Ishikawa (cell line): ENCODE results near the gene C3.

ENCODE experiments used
- CEBPB ChIP-seq: IDR thresholded peaks from 2 replicates; pipeline ENCODE4 v1.6.1; 2012
- CREB1 ChIP-seq: IDR thresholded peaks from 2 replicates; pipeline ENCODE4 v1.6.1; 2012; ENCODE audit warnings: low read depth
- EGR1 ChIP-seq: IDR thresholded peaks from 2 replicates; pipeline ENCODE4 v1.6.1; 2012
- EP300 ChIP-seq: IDR thresholded peaks from 2 replicates; pipeline ENCODE4 v1.6.1; 2012; ENCODE audit warnings: borderline replicate concordance
- FOXM1 ChIP-seq: IDR thresholded peaks from 2 replicates; pipeline ENCODE4 v1.6.1; 2012; ENCODE audit warnings: low read depth, borderline replicate concordance
- MAX ChIP-seq: IDR thresholded peaks from 2 replicates; pipeline ENCODE4 v1.6.1; 2012
- NFIC ChIP-seq: IDR thresholded peaks from 2 replicates; pipeline ENCODE4 v1.6.1; 2012
- RAD21 ChIP-seq: IDR thresholded peaks from 2 replicates; pipeline ENCODE4 v1.6.1; 2012; ENCODE audit warnings: low read depth
- REST ChIP-seq: IDR thresholded peaks from 2 replicates; pipeline ENCODE4 v1.6.1; 2012; ENCODE audit warnings: low read depth, mild to moderate bottlenecking
- TAF1 ChIP-seq: IDR thresholded peaks from 2 replicates; pipeline ENCODE4 v1.6.1; 2012; ENCODE audit warnings: low read depth, mild to moderate bottlenecking
- TEAD4 ChIP-seq: IDR thresholded peaks from 2 replicates; pipeline ENCODE4 v1.6.1; 2012
- USF1 ChIP-seq: IDR thresholded peaks from 2 replicates; pipeline ENCODE4 v1.6.1; 2012
- YY1 ChIP-seq: IDR thresholded peaks from 2 replicates; pipeline ENCODE4 v1.6.1; 2012; ENCODE audit warnings: low read depth

- TF ChIP-seq MAX (no peak), CREB1 (no peak), CEBPB (no peak), TAF1 (no peak), EP300 (no peak), FOXM1 (no peak), REST (no peak), YY1 (no peak), RAD21 (no peak), USF1 (no peak), NFIC (no peak), EGR1 (no peak), TEAD4 (no peak)
These were observed 10.9 kb downstream of the C3 start for GRCh38 chr19:6709549-6709948.
